Mesenchymal stem cell (in vitro differentiated cells and primary cell): Measurements from ENCODE around the gene RALGPS2.

Source experiments
- DNase-seq: peaks from one replicate; pipeline ENCODE4 v3.0.0-alpha.2; 2013
- H2AFZ ChIP-seq: one replicate; pipeline ENCODE4 v1.6.1; 2013; ENCODE audit warnings: low read depth, mild to moderate bottlenecking, control low read depth, inconsistent platforms, low read length, moderate library complexity
- H2AK5ac ChIP-seq: 2 replicates; pipeline ENCODE4 v1.6.1; 2013; ENCODE audit warnings: low read length, moderate library complexity, mild to moderate bottlenecking, inconsistent platforms; ENCODE audit not compliant: severe bottlenecking
- H2BK120ac ChIP-seq: one replicate; pipeline ENCODE4 v1.6.1; 2013; ENCODE audit warnings: low read depth, mild to moderate bottlenecking, inconsistent platforms, low read length, moderate library complexity
- H2BK12ac ChIP-seq, 2 experiments: one replicate each; pipeline ENCODE4 v1.6.1; 2013; ENCODE audit warnings: inconsistent platforms in 2 of 2, low read length in 2 of 2, mild to moderate bottlenecking in 2 of 2, moderate library complexity in 2 of 2, control low read depth in 1 of 2
- H2BK15ac ChIP-seq: one replicate; pipeline ENCODE4 v1.6.1; 2013; ENCODE audit warnings: mild to moderate bottlenecking, low read depth, inconsistent platforms; ENCODE audit not compliant: poor library complexity, severe bottlenecking
- H2BK5ac ChIP-seq: 2 replicates; pipeline ENCODE4 v1.6.1; 2013; ENCODE audit warnings: low read depth, mild to moderate bottlenecking, low read length, control low read depth, inconsistent platforms; ENCODE audit not compliant: poor library complexity, severe bottlenecking
- H3K14ac ChIP-seq, 2 experiments: one replicate each; pipeline ENCODE4 v1.6.1; 2013; ENCODE audit warnings: inconsistent platforms in 2 of 2, low read length in 2 of 2, control low read depth in 1 of 2, mild to moderate bottlenecking in 1 of 2, moderate library complexity in 1 of 2
- H3K18ac ChIP-seq, 2 experiments: one replicate each; pipeline ENCODE4 v1.6.1; 2013; ENCODE audit warnings: inconsistent platforms in 2 of 2, low read length in 2 of 2, control low read depth in 1 of 2, low read depth in 1 of 2, mild to moderate bottlenecking in 1 of 2
- H3K23ac ChIP-seq, 2 experiments: one replicate each; pipeline ENCODE4 v1.6.1; 2013; ENCODE audit warnings: inconsistent platforms in 2 of 2, low read length in 2 of 2, mild to moderate bottlenecking in 2 of 2, moderate library complexity in 2 of 2, control low read depth in 1 of 2
- H3K27ac ChIP-seq: 2 replicates; pipeline ENCODE4 v1.5.1; 2013; ENCODE audit warnings: mild to moderate bottlenecking, moderate library complexity, low read length, control low read depth, inconsistent platforms; ENCODE audit not compliant: poor library complexity, severe bottlenecking
- H3K27me3 ChIP-seq, 2 experiments: 2 replicates each; pipeline versions ENCODE4 v1.6.1 to v1.7.0; 2013; ENCODE audit warnings: low read length in 2 of 2, mild to moderate bottlenecking in 2 of 2, moderate library complexity in 2 of 2, control low read depth in 1 of 2, inconsistent platforms in 1 of 2; ENCODE audit not compliant: control insufficient read depth in 1 of 2, insufficient read depth in 1 of 2
- H3K36me3 ChIP-seq, 2 experiments: 2 replicates each; pipeline versions ENCODE4 v1.6.1 to v1.7.0; 2013; ENCODE audit warnings: low read length in 2 of 2, control low read depth in 1 of 2, inconsistent platforms in 1 of 2, low read depth in 1 of 2, mild to moderate bottlenecking in 1 of 2; ENCODE audit not compliant: insufficient read depth in 2 of 2, control insufficient read depth in 1 of 2
- H3K4ac ChIP-seq, 2 experiments: one replicate each; pipeline ENCODE4 v1.6.1; 2013; ENCODE audit warnings: inconsistent platforms in 2 of 2, low read length in 2 of 2, mild to moderate bottlenecking in 2 of 2, moderate library complexity in 2 of 2, control low read depth in 1 of 2, low read depth in 1 of 2
- H3K4me1 ChIP-seq: 2 replicates; pipeline ENCODE4 v1.6.1; 2013; ENCODE audit warnings: low read depth, low read length, control low read depth; ENCODE audit not compliant: control insufficient read depth, insufficient read depth
- H3K4me2 ChIP-seq: 2 replicates; pipeline ENCODE4 v1.6.1; 2013; ENCODE audit warnings: low read length, mild to moderate bottlenecking, inconsistent platforms; ENCODE audit not compliant: poor library complexity, severe bottlenecking
- H3K4me3 ChIP-seq, 2 experiments: 2 replicates each; pipeline versions ENCODE4 v1.5.1 to v1.7.0; 2013; ENCODE audit warnings: low read length in 2 of 2, mild to moderate bottlenecking in 2 of 2, control low read depth in 1 of 2, low read depth in 1 of 2; ENCODE audit not compliant: insufficient read depth in 1 of 2
- H3K79me1 ChIP-seq: replicated peaks from 2 replicates; pipeline ENCODE4 v1.6.1; 2013; ENCODE audit warnings: mild to moderate bottlenecking, control low read depth, low read length, inconsistent platforms; ENCODE audit not compliant: poor library complexity, severe bottlenecking
- H3K9ac ChIP-seq: 2 replicates; pipeline ENCODE4 v1.7.0; 2013; ENCODE audit warnings: mild to moderate bottlenecking, low read length, moderate library complexity
- H3K9me3 ChIP-seq: 2 replicates; pipeline ENCODE4 v1.7.0; 2013; ENCODE audit warnings: mild to moderate bottlenecking, low read length; ENCODE audit not compliant: control insufficient read depth
- H4K8ac ChIP-seq: one replicate; pipeline ENCODE4 v1.6.1; 2013; ENCODE audit warnings: inconsistent platforms, mild to moderate bottlenecking, low read length, moderate library complexity
- H4K91ac ChIP-seq: one replicate; pipeline ENCODE4 v1.6.1; 2013; ENCODE audit warnings: mild to moderate bottlenecking, low read length, inconsistent platforms
- WGBS: methylation state at CpG from one replicate; pipeline ENCODE4 v1.1.7; 2013; ENCODE audit warnings: mixed read lengths; 5-methylcytosine and 5-hydroxymethylcytosine counted together

RALGPS2 gene

DNA sequence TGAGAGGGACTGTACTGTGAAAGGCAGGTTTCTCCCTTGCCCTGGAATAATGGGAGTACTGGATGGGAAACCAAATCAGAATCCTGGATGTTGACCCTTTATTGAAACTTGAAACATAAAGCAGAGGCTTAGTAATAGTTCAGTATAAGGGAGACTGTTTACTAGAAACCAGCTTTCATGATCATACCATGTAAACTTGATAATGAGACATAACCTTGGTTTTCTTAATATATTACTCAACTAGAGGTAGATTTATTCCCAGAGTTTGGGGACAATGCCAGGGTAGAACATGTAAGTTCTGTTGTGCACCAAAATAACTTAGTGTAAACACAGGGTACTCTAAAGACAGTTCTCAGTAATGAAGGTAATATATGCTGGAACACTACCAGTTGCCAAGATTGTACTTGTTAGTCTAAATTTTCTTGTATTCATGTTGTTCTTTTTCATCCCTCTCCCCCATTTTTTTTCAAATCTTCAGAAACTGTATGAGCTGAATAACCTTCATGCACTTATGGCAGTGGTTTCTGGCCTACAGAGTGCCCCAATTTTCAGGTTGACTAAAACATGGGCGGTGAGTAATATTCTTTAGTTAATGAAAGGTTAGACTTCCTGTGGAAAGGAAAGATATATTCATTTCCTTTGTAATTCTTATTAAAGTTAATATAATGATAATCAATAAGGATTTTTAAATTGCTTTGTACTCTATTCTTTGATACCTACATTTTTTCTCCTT, 96.3 kb downstream of the RALGPS2 start:
- Histone ChIP-seq H3K4ac (no peak overlapping the region), H3K9ac (no peak overlapping the region), H2AK5ac (no peak overlapping the region), H3K14ac (no peak overlapping the region), H3K27me3 (no peaks in the 10 kb centered on the region), H4K8ac (no peak overlapping the region), H2BK120ac (no peak overlapping the region), H2BK12ac (no peak overlapping the region), H3K4me2 (no peak overlapping the region), H3K18ac (no peak overlapping the region), H3K36me3 (peaks cover 3 to 62% of the 10 kb centered on the region in 2 experiments), H2BK15ac (no peak overlapping the region), H3K79me1 (peaks cover 13% of the 10 kb centered on the region), H3K4me3 (no peak overlapping the region), H3K23ac (no peak overlapping the region), H3K9me3 (no peaks in the 10 kb centered on the region), H2AFZ (no peak overlapping the region), H2BK5ac (no peak overlapping the region), H3K27ac (no peak overlapping the region), H4K91ac (no peak overlapping the region), H3K4me1 (no peaks in the 10 kb centered on the region)
- DNase-seq, result no peak
- WGBS, result no CpG with 5 or more reads among the region's 1 CpG

DNA sequence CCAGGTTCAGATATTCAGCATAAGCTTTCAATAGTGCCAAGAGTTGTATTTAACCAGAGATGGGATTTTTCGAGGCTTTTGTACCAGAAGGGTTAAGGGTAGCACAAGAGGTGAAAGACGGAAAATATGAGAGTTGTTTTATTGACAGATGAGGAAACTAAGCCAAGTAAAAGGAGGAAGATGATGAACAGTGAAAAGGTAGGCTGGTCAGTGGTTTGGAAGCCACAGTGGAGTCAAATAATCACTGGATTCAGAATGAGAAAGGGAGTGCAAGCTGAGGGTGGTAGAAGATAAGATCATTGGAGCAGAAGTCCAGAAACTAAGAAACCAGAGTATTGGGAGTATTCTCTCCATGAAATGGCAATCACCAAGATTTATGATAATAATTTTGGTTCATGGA, 100.1 kb downstream of the RALGPS2 start:
- Histone ChIP-seq H3K4me2 (no peak overlapping the region), H3K4ac (no peak overlapping the region), H4K91ac (no peak overlapping the region), H3K23ac (no peak overlapping the region), H4K8ac (no peak overlapping the region), H3K4me1 (no peaks in the 10 kb centered on the region), H3K27ac (no peak overlapping the region), H3K4me3 (no peak overlapping the region), H3K27me3 (no peaks in the 10 kb centered on the region), H3K79me1 (peaks cover 10% of the 10 kb centered on the region), H3K36me3 (peaks cover 7 to 78% of the 10 kb centered on the region in 2 experiments), H2AK5ac (no peak overlapping the region), H2BK120ac (no peak overlapping the region), H2BK5ac (no peak overlapping the region), H3K9ac (no peak overlapping the region), H3K9me3 (no peaks in the 10 kb centered on the region), H2BK12ac (no peak overlapping the region), H2BK15ac (no peak overlapping the region), H2AFZ (no peak overlapping the region), H3K14ac (no peak overlapping the region), H3K18ac (no peak overlapping the region)
- 97% methylated on average over 2 of the region's 2 CpGs for WGBS
- DNase-seq, result no peak

DNA sequence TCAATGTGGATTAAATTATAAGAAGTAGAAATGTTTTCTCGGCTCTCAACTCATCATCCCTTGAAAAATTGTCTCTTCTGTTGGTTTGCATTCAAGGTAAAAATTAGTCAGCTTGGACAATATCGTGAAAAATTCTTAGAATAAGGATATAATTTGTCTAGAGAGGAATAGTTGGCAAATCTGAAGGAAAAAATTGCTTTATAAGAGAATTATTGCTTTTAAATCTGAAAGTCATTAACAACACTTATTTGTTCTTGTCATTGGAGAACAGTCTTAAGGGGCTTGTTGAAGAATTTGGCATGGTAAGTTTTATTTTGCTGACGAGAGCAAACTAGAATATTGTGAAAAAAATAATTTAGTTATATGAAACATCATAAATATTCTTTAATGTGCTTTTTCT, 119.4 kb downstream of the RALGPS2 start:
- Histone ChIP-seq H4K8ac (no peak overlapping the region), H2AK5ac (no peak overlapping the region), H3K27ac (no peak overlapping the region), H3K14ac (no peak overlapping the region), H2BK120ac (no peak overlapping the region), H3K9me3 (no peaks in the 10 kb centered on the region), H3K4ac (no peak overlapping the region), H3K4me1 (no peaks in the 10 kb centered on the region), H4K91ac (no peak overlapping the region), H3K23ac (no peak overlapping the region), H3K9ac (no peak overlapping the region), H3K4me2 (no peak overlapping the region), H3K27me3 (no peaks in the 10 kb centered on the region), H3K36me3 (peaks cover 0 to 27% of the 10 kb centered on the region in 2 experiments), H2AFZ (no peak overlapping the region), H2BK12ac (no peak overlapping the region), H3K79me1 (peaks cover 7% of the 10 kb centered on the region), H2BK15ac (no peak overlapping the region), H3K4me3 (no peak overlapping the region), H3K18ac (no peak overlapping the region), H2BK5ac (no peak overlapping the region)
- WGBS, result no CpG with 5 or more reads among the region's 3 CpGs
- no peak for DNase-seq

DNA sequence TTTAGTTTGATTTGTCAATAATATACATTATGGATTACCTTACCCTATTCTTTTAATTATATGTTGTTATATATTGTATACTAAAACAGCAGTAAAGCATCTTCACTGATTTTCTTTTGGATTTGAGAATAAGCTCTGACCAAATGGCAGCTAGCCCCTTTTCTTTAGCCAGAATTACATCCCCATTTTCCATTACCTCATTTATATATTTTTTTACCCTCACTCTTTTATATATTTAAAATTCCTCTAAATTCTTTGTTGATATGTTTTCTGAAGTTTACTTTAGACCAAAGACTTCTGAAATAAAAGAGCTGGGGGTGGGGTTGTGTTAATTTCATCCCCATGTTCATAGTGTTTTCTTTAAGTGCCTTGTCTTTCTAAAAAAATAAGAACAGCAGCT, 121.3 kb downstream of the RALGPS2 start:
- DNase-seq, result no peak
- peaks cover 0 to 41% of the 10 kb centered on the region in 2 experiments for H3K36me3 ChIP-seq
- H3K27ac ChIP-seq, result no peak overlapping the region
- H4K91ac ChIP-seq, result no peak overlapping the region
- no peak overlapping the region for H3K4me2 ChIP-seq
- no peak overlapping the region for H2BK12ac ChIP-seq
- no peak overlapping the region for H2BK15ac ChIP-seq
- H3K18ac ChIP-seq, result no peak overlapping the region
- no peak overlapping the region for H3K4me3 ChIP-seq
- no peak overlapping the region for H3K4ac ChIP-seq
- no peak overlapping the region for H2BK120ac ChIP-seq
- no peak overlapping the region for H3K23ac ChIP-seq
- no peak overlapping the region for H2AK5ac ChIP-seq
- H3K9ac ChIP-seq, result peak overlapping the region; percentile 47
- no peaks in the 10 kb centered on the region for H3K4me1 ChIP-seq
- H3K9me3 ChIP-seq, result no peaks in the 10 kb centered on the region
- H4K8ac ChIP-seq, result no peak overlapping the region
- H3K14ac ChIP-seq, result no peak overlapping the region
- no peak overlapping the region for H2BK5ac ChIP-seq
- no peak overlapping the region for H2AFZ ChIP-seq
- H3K79me1 ChIP-seq, result peaks cover 9% of the 10 kb centered on the region
- no peaks in the 10 kb centered on the region for H3K27me3 ChIP-seq
